VCaP (cell line): ENCODE results near the gene TXNL4A.

Experiments
- H3K27ac ChIP-seq: fragments of 450-650 bp; 2 replicates; pipeline ENCODE4 v1.5.1; 2017
- CTCF ChIP-seq: fragments of 450-650 bp; conservative IDR thresholded peaks from 2 replicates; pipeline ENCODE4 v1.5.1; 2017; ENCODE audit warnings: mild to moderate bottlenecking, moderate library complexity

Gene TXNL4A

GRCh38 chr18:79949697-79950487, 38.5 kb downstream of the TXNL4A start:
- no peak for TF ChIP-seq CTCF
- peak overlapping the region; percentile 75; the same call in 1 of the 2 replicates for H3K27ac ChIP-seq

GRCh38 chr18:79948719-79949411, 39.5 kb downstream of the TXNL4A start:
- no peak for TF ChIP-seq CTCF
- peak overlapping the region; percentile 75; the same call in 1 of the 2 replicates for H3K27ac ChIP-seq

GRCh38 chr18:79947881-79948610, 40.3 kb downstream of the TXNL4A start:
- no peak for TF ChIP-seq CTCF
- H3K27ac ChIP-seq: no peak overlapping the region

GRCh38 chr18:79947054-79947755, 41.2 kb downstream of the TXNL4A start:
- TF ChIP-seq CTCF: no peak
- H3K27ac ChIP-seq: no peak overlapping the region

GRCh38 chr18:79945118-79946042, 43.0 kb downstream of the TXNL4A start:
- TF ChIP-seq CTCF: no peak
- no peak overlapping the region for H3K27ac ChIP-seq

GRCh38 chr18:79944746-79945117, 43.6 kb downstream of the TXNL4A start:
- TF ChIP-seq CTCF: no peak
- H3K27ac ChIP-seq: no peak overlapping the region
